Astrocyte (in vitro differentiated cells and primary cell): ENCODE data around the gene SPX. TPM values are rescaled to one million over a fixed set of nuclear protein-coding genes. Genes with fewer than 3 reads are reported as not detected.

Source experiments
- DNase-seq: peaks from one replicate; pipeline ENCODE4 v3.0.0-alpha.2; 2010; ENCODE audit warnings: low read depth
- FAIRE-seq: peaks from 2 replicates; lab custom pipeline; 2011; peaks lifted over from hg19 to GRCh38; lab: Jason Lieb, UNC
- H2AFZ ChIP-seq: 2 replicates; pipeline ENCODE4 v1.6.0; 2012; ENCODE audit warnings: low read depth, low read length, inconsistent platforms
- H3K27ac ChIP-seq: 2 replicates; pipeline ENCODE4 v1.5.1; 2011; ENCODE audit warnings: low read depth, low read length, inconsistent platforms
- H3K27me3 ChIP-seq: 2 replicates; pipeline ENCODE4 v1.6.0; 2011; ENCODE audit warnings: low read length, inconsistent platforms; ENCODE audit not compliant: insufficient read depth
- H3K36me3 ChIP-seq: 2 replicates; pipeline ENCODE4 v1.5.1; 2011; ENCODE audit warnings: low read length, inconsistent platforms; ENCODE audit not compliant: insufficient read depth
- H3K4me1 ChIP-seq: 2 replicates; pipeline ENCODE4 v1.5.1; 2011; ENCODE audit warnings: low read length, inconsistent platforms; ENCODE audit not compliant: insufficient read depth
- H3K4me2 ChIP-seq: 2 replicates; pipeline ENCODE4 v1.6.0; 2012; ENCODE audit warnings: low read length, inconsistent platforms
- H3K4me3 ChIP-seq: 2 replicates; pipeline ENCODE4 v1.5.1; 2011; ENCODE audit warnings: low read depth, mild to moderate bottlenecking, low read length, inconsistent platforms; ENCODE audit not compliant: insufficient read depth
- H3K79me2 ChIP-seq: 2 replicates; pipeline ENCODE4 v1.6.0; 2012; ENCODE audit warnings: mild to moderate bottlenecking, low read length, inconsistent platforms; ENCODE audit not compliant: insufficient read depth
- H3K9ac ChIP-seq: 2 replicates; pipeline ENCODE4 v1.6.0; 2012; ENCODE audit warnings: mild to moderate bottlenecking, low read length, inconsistent platforms
- H3K9me3 ChIP-seq: 2 replicates; pipeline ENCODE4 v1.5.1; 2012; ENCODE audit warnings: low read depth, mild to moderate bottlenecking, low read length, inconsistent platforms; ENCODE audit not compliant: insufficient read depth
- H4K20me1 ChIP-seq: 2 replicates; pipeline ENCODE4 v1.6.0; 2012; ENCODE audit warnings: low read length, inconsistent platforms; ENCODE audit not compliant: insufficient read depth
- H3K27ac Mint-ChIP-seq: one replicate; pipeline ENCODE4 v1.8.0; 2021; ENCODE audit warnings: mild to moderate bottlenecking, mixed read lengths; ENCODE audit not compliant: unreplicated experiment
- H3K27me3 Mint-ChIP-seq: one replicate; pipeline ENCODE4 v1.8.0; 2021; ENCODE audit warnings: low read depth, mixed read lengths; ENCODE audit not compliant: unreplicated experiment
- H3K36me3 Mint-ChIP-seq: one replicate; pipeline ENCODE4 v1.8.0; 2021; ENCODE audit warnings: low read depth, mixed read lengths; ENCODE audit not compliant: unreplicated experiment
- H3K4me1 Mint-ChIP-seq: one replicate; pipeline ENCODE4 v1.8.0; 2021; ENCODE audit warnings: low read depth, mixed read lengths; ENCODE audit not compliant: unreplicated experiment
- H3K4me3 Mint-ChIP-seq: one replicate; pipeline ENCODE4 v1.8.0; 2021; ENCODE audit warnings: mild to moderate bottlenecking, moderate library complexity, mixed read lengths; ENCODE audit not compliant: unreplicated experiment
- H3K9me3 Mint-ChIP-seq: one replicate; pipeline ENCODE4 v1.8.0; 2021; ENCODE audit warnings: mild to moderate bottlenecking, mixed read lengths; ENCODE audit not compliant: unreplicated experiment
- EZH2 ChIP-seq: IDR thresholded peaks from 2 replicates; pipeline ENCODE4 v1.6.1; 2012; ENCODE audit warnings: mild to moderate bottlenecking, low read length, inconsistent platforms; ENCODE audit not compliant: insufficient read depth
- total RNA-seq: library from RNA; stranded (reverse); gene quantifications from 2 replicates; pipeline ENCODE4 v1.2.1, GENCODE V29; 2021
- TF ChIP-seq, protein P1 (sequence below): IDR thresholded peaks from 2 replicates; pipeline ENCODE4 v1.5.1; 2011; ENCODE audit warnings: low read depth, mild to moderate bottlenecking, inconsistent platforms, low read length, moderate library complexity; ENCODE audit not compliant: insufficient read depth

SPX gene
- total RNA-seq, 1 donor from 2014 or later = 26.1 TPM

GRCh38 chr12:21507849-21508248 is 18.2 kb upstream of the SPX start:
- peaks cover 4% of the 10 kb centered on the region for H3K4me1 ChIP-seq
- FAIRE-seq (no peak), DNase-seq (no peak)
- H3K9me3 Mint-ChIP-seq = no peaks in the 10 kb centered on the region
- H3K27ac ChIP-seq = no peak overlapping the region
- H3K27ac Mint-ChIP-seq = no peak overlapping the region
- TF ChIP-seq EZH2 = no peak
- TF ChIP-seq, protein P1, sequence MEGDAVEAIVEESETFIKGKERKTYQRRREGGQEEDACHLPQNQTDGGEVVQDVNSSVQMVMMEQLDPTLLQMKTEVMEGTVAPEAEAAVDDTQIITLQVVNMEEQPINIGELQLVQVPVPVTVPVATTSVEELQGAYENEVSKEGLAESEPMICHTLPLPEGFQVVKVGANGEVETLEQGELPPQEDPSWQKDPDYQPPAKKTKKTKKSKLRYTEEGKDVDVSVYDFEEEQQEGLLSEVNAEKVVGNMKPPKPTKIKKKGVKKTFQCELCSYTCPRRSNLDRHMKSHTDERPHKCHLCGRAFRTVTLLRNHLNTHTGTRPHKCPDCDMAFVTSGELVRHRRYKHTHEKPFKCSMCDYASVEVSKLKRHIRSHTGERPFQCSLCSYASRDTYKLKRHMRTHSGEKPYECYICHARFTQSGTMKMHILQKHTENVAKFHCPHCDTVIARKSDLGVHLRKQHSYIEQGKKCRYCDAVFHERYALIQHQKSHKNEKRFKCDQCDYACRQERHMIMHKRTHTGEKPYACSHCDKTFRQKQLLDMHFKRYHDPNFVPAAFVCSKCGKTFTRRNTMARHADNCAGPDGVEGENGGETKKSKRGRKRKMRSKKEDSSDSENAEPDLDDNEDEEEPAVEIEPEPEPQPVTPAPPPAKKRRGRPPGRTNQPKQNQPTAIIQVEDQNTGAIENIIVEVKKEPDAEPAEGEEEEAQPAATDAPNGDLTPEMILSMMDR = no peak
- H3K79me2 ChIP-seq = peaks cover 87% of the 10 kb centered on the region
- H3K27me3 Mint-ChIP-seq = no peaks in the 10 kb centered on the region
- H3K9ac ChIP-seq = no peak overlapping the region
- no peaks in the 10 kb centered on the region for H3K9me3 ChIP-seq
- H3K27me3 ChIP-seq = no peaks in the 10 kb centered on the region
- no peak overlapping the region for H2AFZ ChIP-seq
- peaks cover 20% of the 10 kb centered on the region for H3K36me3 ChIP-seq
- no peak overlapping the region for H3K4me2 ChIP-seq
- no peak overlapping the region for H3K4me3 ChIP-seq
- H4K20me1 ChIP-seq = peaks cover 78% of the 10 kb centered on the region
- H3K4me1 Mint-ChIP-seq = peaks cover 19% of the 10 kb centered on the region
- H3K4me3 Mint-ChIP-seq = no peak overlapping the region
- peaks cover 8% of the 10 kb centered on the region for H3K36me3 Mint-ChIP-seq

DNA sequence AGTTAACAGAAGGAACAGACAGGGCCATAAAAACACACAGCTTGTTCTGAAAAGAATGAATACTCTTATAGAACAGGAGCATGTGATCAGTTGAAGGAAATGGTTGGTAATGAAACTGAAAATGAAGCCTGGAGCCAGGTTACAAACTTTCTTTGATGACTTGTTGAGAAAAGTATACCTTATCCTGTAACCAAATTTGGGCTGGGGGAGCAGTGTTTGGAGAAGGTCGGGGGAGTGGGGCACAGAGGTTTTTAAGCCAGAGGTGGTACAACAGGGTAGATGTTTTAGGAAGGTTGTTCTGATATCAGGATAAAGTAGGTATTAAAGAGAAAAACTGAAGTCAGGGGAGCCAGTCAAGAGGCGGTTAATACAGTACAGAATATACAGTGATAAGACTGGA is 16.3 kb upstream of the SPX start:
- no peaks in the 10 kb centered on the region for H3K9me3 ChIP-seq
- H3K27me3 ChIP-seq = no peaks in the 10 kb centered on the region
- no peak for DNase-seq
- Mint-ChIP-seq H3K36me3 (peaks cover 8% of the 10 kb centered on the region), H3K9me3 (no peaks in the 10 kb centered on the region), H3K27ac (no peak overlapping the region), H3K4me1 (peaks cover 2% of the 10 kb centered on the region), H3K4me3 (no peak overlapping the region), H3K27me3 (no peaks in the 10 kb centered on the region)
- no peak for FAIRE-seq
- peaks cover 68% of the 10 kb centered on the region for H3K79me2 ChIP-seq
- H3K4me1 ChIP-seq = no peaks in the 10 kb centered on the region
- H4K20me1 ChIP-seq = peaks cover 76% of the 10 kb centered on the region
- no peak overlapping the region for H3K4me2 ChIP-seq
- H2AFZ ChIP-seq = no peak overlapping the region
- H3K27ac ChIP-seq = no peak overlapping the region
- TF ChIP-seq EZH2 = no peak
- TF ChIP-seq, protein P1 = no peak
- peaks cover 25% of the 10 kb centered on the region for H3K36me3 ChIP-seq
- H3K4me3 ChIP-seq = no peak overlapping the region
- H3K9ac ChIP-seq = no peak overlapping the region

DNA sequence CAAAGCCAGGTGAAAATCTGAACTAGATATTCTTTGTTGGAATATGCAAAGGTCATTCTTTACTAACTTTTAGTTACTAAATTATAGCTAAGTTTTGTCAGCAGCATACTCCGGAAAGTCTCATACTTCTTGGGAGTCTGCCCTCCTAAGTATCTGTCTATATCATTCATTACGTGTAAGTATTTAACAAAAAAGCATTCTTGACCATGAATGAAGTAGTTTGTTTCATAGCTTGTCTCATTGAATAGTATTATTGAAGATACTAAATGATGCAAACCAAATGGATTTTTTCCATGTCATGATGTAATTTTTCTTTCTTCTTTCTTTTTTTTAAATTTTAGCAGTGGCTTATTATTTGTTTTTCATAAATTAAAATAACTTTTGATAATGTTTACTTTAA is 9.8 kb upstream of the SPX start:
- Histone ChIP-seq H2AFZ (no peak overlapping the region), H3K4me3 (no peak overlapping the region), H3K4me1 (no peaks in the 10 kb centered on the region), H3K9ac (no peak overlapping the region), H3K9me3 (no peaks in the 10 kb centered on the region), H3K4me2 (no peak overlapping the region), H3K36me3 (peaks cover 27% of the 10 kb centered on the region), H3K27ac (no peak overlapping the region), H3K27me3 (no peaks in the 10 kb centered on the region), H3K79me2 (peaks cover 7% of the 10 kb centered on the region), H4K20me1 (peaks cover 25% of the 10 kb centered on the region)
- no peaks in the 10 kb centered on the region for H3K9me3 Mint-ChIP-seq
- H3K27me3 Mint-ChIP-seq = no peaks in the 10 kb centered on the region
- TF ChIP-seq EZH2 = no peak
- TF ChIP-seq, protein P1 = no peak
- H3K4me3 Mint-ChIP-seq = no peak overlapping the region
- DNase-seq = no peak
- FAIRE-seq = no peak
- H3K4me1 Mint-ChIP-seq = no peaks in the 10 kb centered on the region
- H3K27ac Mint-ChIP-seq = no peak overlapping the region
- H3K36me3 Mint-ChIP-seq = no peaks in the 10 kb centered on the region
